Psoas muscle (tissue), 8 donors: ENCODE results near the gene MTA2. TPM values are rescaled to one million over a fixed set of nuclear protein-coding genes. Genes with fewer than 3 reads are reported as not detected.
"Not testable (repeated sequence)": the region's sequence is repeated elsewhere in the genome, so short reads cannot be mapped to it uniquely, and the experiment has no call there.

ENCODE experiments used
- ATAC-seq, 4 donors: fragments of 200-7000 bp; cut with Tn5 transposase; one replicate each; pipeline ENCODE4 v1.9.1; 2020; ENCODE audit warnings: moderate library complexity in 3 of 4, mild to moderate bottlenecking in 2 of 4
- DNase-seq, 2 donors: peaks; one replicate each; pipeline ENCODE4 v3.0.0-alpha.2; 2020
- H3K27ac ChIP-seq: fragments of 200-600 bp; one replicate; pipeline ENCODE4 v1.8.0; 2022
- H3K27me3 ChIP-seq, 3 donors: fragments of 200-600 bp in 1 of 3; one replicate each; pipeline versions ENCODE4 v1.6.1 to v1.8.0; 2013 to 2022; ENCODE audit warnings: low read length in 2 of 3, mild to moderate bottlenecking in 2 of 3, moderate library complexity in 1 of 3; ENCODE audit not compliant: insufficient read depth in 3 of 3
- H3K36me3 ChIP-seq, 2 donors: fragments of 200-600 bp in 1 of 2; one replicate each; pipeline versions ENCODE4 v1.6.1 to v1.8.0; 2013 to 2022; ENCODE audit warnings: low read depth in 1 of 2, mild to moderate bottlenecking in 1 of 2, moderate library complexity in 1 of 2; ENCODE audit not compliant: insufficient read depth in 1 of 2
- H3K4me1 ChIP-seq: fragments of 200-600 bp; one replicate; pipeline ENCODE4 v1.8.0; 2022
- H3K4me3 ChIP-seq: fragments of 200-600 bp; one replicate; pipeline ENCODE4 v1.8.0; 2022; ENCODE audit warnings: mild to moderate bottlenecking
- H3K9me3 ChIP-seq: fragments of 200-600 bp; one replicate; pipeline ENCODE4 v1.8.0; 2022
- CTCF ChIP-seq: fragments of 200-600 bp; IDR thresholded peaks from one replicate; pipeline ENCODE4 v1.8.0; 2022; ENCODE audit warnings: antibody characterized with exemption
- WGBS, 3 donors: extraction: QIAGEN DNeasy Blood & Tissue Kit; methylation state at CpG; one replicate each; pipeline versions ENCODE4 v1.1.6 to v1.1.7; 2013; 5-methylcytosine and 5-hydroxymethylcytosine counted together
- intact Hi-C, 2 donors: fragments of 100-400 bp; cut with DNase I; formaldehyde crosslinking; loops; one replicate each; pipeline versions ENCODE4 v1.11.0 to v1.14.2; 2022
- polyA plus RNA-seq, 3 donors: library from polyadenylated mRNA; stranded (reverse); fragments of 200-250 nt; gene quantifications; one replicate each; pipeline ENCODE4 v1.2.3, GENCODE V29; 2013
- total RNA-seq, 4 donors: library from RNA; stranded (reverse); fragmentation: NEBNext Ultra II Directional in 2 of 4; extraction: Animal tissue kit (Norgen Biotek cat#: 25700) in 2 of 4; gene quantifications; one replicate each; pipeline versions ENCODE4 v1.2.1 to v1.2.4, GENCODE V29; 2021 to 2023
- donor health status: healthy with polysubstance abuse.
- donor health status: DM: no; HTN: no; CAD: no; lungs with moderate emphysema.
- donor health status: Bipolar disorder and iron deficiency.
- donor health status: healthy.
- donor health status: DM: yes; HTN: yes; CAD: no.
- donor health status: DM: no; HTN: no; CAD: no.
- donor health status: DM: no; HTN: no; CAD: no.
- donor health status: DM: yes; HTN: yes; CAD: no.

Gene MTA2
- total and polyA plus RNA-seq, 7 donors: 18.4 to 32.5 (median 27.1) TPM

GRCh38 chr11:62552485-62553079, 49.1 kb downstream of the MTA2 start:
- no peak for ATAC-seq
- Histone ChIP-seq H3K27ac (peak overlapping the region; percentile 99), H3K36me3 (peaks cover 0 to under 1% of the 10 kb centered on the region in 2 donors), H3K4me3 (peak overlapping the region; percentile 54), H3K4me1 (peaks cover 75% of the 10 kb centered on the region), H3K27me3 (no peaks in the 10 kb centered on the region), H3K9me3 (no peaks in the 10 kb centered on the region)
- intact Hi-C loops: no loop called here
- peak in 1 of 2 donors; percentile 70 for DNase-seq
- WGBS, 3 donors: 6 to 20% (median 18%) methylated on average over 4 of the region's 4 CpGs
- TF ChIP-seq CTCF: no peak

- H3K9me3 ChIP-seq, H3K27me3 ChIP-seq, intact Hi-C loops, H3K36me3 ChIP-seq, DNase-seq, ATAC-seq, H3K4me3 ChIP-seq: not testable (repeated sequence)
- H3K4me1 ChIP-seq: peaks cover 58% of the 10 kb centered on the region
- WGBS, 3 donors: 94 to 98% (median 96%) methylated on average over 2 of the region's 2 CpGs
- peak overlapping the region; percentile 99 for H3K27ac ChIP-seq
Measured at GRCh38 chr11:62550478-62550877, 51.2 kb downstream of the MTA2 start.

GRCh38 chr11:62548545-62549335, 52.9 kb downstream of the MTA2 start:
- H3K27me3 ChIP-seq: no peaks in the 10 kb centered on the region
- peak overlapping the region; percentile 91 for H3K4me3 ChIP-seq
- H3K27ac ChIP-seq: peak overlapping the region; percentile 99
- H3K36me3 ChIP-seq: no peaks in the 10 kb centered on the region
- H3K9me3 ChIP-seq: no peaks in the 10 kb centered on the region
- intact Hi-C loops: no loop called here
- no peak for TF ChIP-seq CTCF
- H3K4me1 ChIP-seq: peaks cover 49% of the 10 kb centered on the region
- ATAC-seq: no peak
- WGBS, 3 donors: 60 to 68% (median 61%) methylated on average over 17 of the region's 17 CpGs
- no peak for DNase-seq

- H3K27ac ChIP-seq: peak overlapping the region; percentile 99
- TF ChIP-seq CTCF: no peak
- intact Hi-C loops: no loop called here
- 10 to 18% (median 16%) methylated on average over 8 of the region's 8 CpGs for WGBS, 3 donors
- ATAC-seq: peak; percentile 53 to 64 (median 62)
- H3K9me3 ChIP-seq: no peaks in the 10 kb centered on the region
- no peaks in the 10 kb centered on the region for H3K36me3 ChIP-seq
- peak overlapping the region; percentile 91 for H3K4me3 ChIP-seq
- H3K27me3 ChIP-seq: no peaks in the 10 kb centered on the region
- DNase-seq: peak; percentile 66 to 92
- peaks cover 51% of the 10 kb centered on the region for H3K4me1 ChIP-seq
Measured at GRCh38 chr11:62547691-62548281, 53.9 kb downstream of the MTA2 start.
